K562 (cell line): ENCODE data around the gene MTHFD2. TPM values are rescaled to one million over a fixed set of nuclear protein-coding genes. Genes with fewer than 3 reads are reported as not detected.

Source experiments
- C11orf30 ChIP-seq: fragments of 450-650 bp; IDR thresholded peaks from 2 replicates; pipeline ENCODE4 v1.6.1; 2016; ENCODE audit warnings: low read depth, mild to moderate bottlenecking
- NRF1 ChIP-seq, 2 experiments: fragments of 450-650 bp; IDR thresholded peaks in 1 of 2; conservative IDR thresholded peaks in 1 of 2; 2 replicates each; pipeline ENCODE4 v1.6.1; 2014; ENCODE audit warnings: mild to moderate bottlenecking in 2 of 2
- REST ChIP-seq, 2 experiments: fragments of 450-650 bp; formaldehyde crosslinking in 1 of 2; IDR thresholded peaks; 2 replicates each; pipeline versions ENCODE4 v1.4.0 to v1.6.1; 2014 to 2020; ENCODE audit warnings: mild to moderate bottlenecking in 2 of 2, borderline replicate concordance in 1 of 2, low read depth in 1 of 2
- SMAD2 ChIP-seq: fragments of 150-350 bp; IDR thresholded peaks from 2 replicates; pipeline ENCODE4 v1.6.1; 2014; ENCODE audit warnings: low read depth, mild to moderate bottlenecking, low read length
- TAF9B ChIP-seq: fragments of 450-650 bp; IDR thresholded peaks from 2 replicates; pipeline ENCODE4 v1.6.1; 2018; ENCODE audit warnings: mild to moderate bottlenecking; ENCODE audit not compliant: partially characterized antibody
- TRIM24 ChIP-seq, 2 experiments: fragments of 450-650 bp; IDR thresholded peaks; 2 replicates each; pipeline ENCODE4 v1.6.1; 2016
- TSHZ1 ChIP-seq: fragments of 250-450 bp; sonication (Bioruptor Pico); IDR thresholded peaks from 2 replicates; pipeline ENCODE4 v1.4.0; 2020; ENCODE audit warnings: mild to moderate bottlenecking, moderate library complexity
- ZNF518B ChIP-seq: fragments of 250-450 bp; sonication (Bioruptor Pico); IDR thresholded peaks from 2 replicates; pipeline ENCODE4 v1.5.0; 2021; ENCODE audit warnings: mild to moderate bottlenecking, moderate library complexity
- polyA plus RNA-seq, 8 experiments: library from polyadenylated mRNA; depleted of rRNA in 4 of 8; stranded (reverse) in 5 of 8; unstranded in 3 of 8; fragments of >200 nt; fragmentation: Nextera tagmentation in 2 of 8; fragmentation: Illumina TruSeq in 1 of 8; extraction: Ambion mirVana in 2 of 8; extraction: Trizol in 1 of 8; gene quantifications; 2 replicates each; pipeline versions ENCODE4 v1.2.1 to v1.2.3, GENCODE V29; 2011 to 2014; ENCODE audit warnings: inconsistent platforms in 1 of 8, missing spikeins in 1 of 8
- total RNA-seq, 7 experiments: library from RNA; depleted of rRNA in 6 of 7; stranded (reverse); fragments of >200 nt in 6 of 7; fragmentation: Illumina TruSeq in 2 of 7; extraction: Trizol in 2 of 7; gene quantifications; 2 replicates each; pipeline versions ENCODE4 v1.2.1 to v1.2.3, GENCODE V29; 2011 to 2021; ENCODE audit warnings: low replicate concordance in 1 of 7

The MTHFD2 gene
- total and polyA plus RNA-seq, 9 of the 15 experiments (the other 6 are each of a cell fraction or from before 2014, with no cell fraction given): 113 to 520 (median 234) TPM

- TF ChIP-seq NRF1 (conservative IDR thresholded peaks at IDR 0.05 in 1 of 2, IDR thresholded peaks at IDR 0.05 in 1 of 2) (peak; percentile 89 to 91), TSHZ1 (no peak), TAF9B (peak; percentile 36), SMAD2 (no peak), C11orf30 (no peak), TRIM24 (IDR thresholded peaks at IDR 0.05) (0 out of 4 replicates have a peak, but pooled peaks of 1 of the 2 experiments have one; percentile 9), REST (IDR thresholded peaks at IDR 0.05; ENCODE audit: borderline replicate concordance) (no peak), REST (CRISPR knock-in tag; IDR thresholded peaks at IDR 0.05; ENCODE audit: low read depth) (peak; percentile 82), ZNF518B (CRISPR knock-in tag) (no peak)
Measured at GRCh38 chr2:74178211-74179062, 20.0 kb upstream of the MTHFD2 start, which contains the start of gene MOB1A (continued).
